Glutamatergic neuron (in vitro differentiated cells): ENCODE results near the gene TAF11L3. TPM values are rescaled to one million over a fixed set of nuclear protein-coding genes. Genes with fewer than 3 reads are reported as not detected.
A peak's percentile ranks its signal among the peaks of the same experiment; 100 is the strongest.
"Not testable (repeated sequence)": the region's sequence is repeated elsewhere in the genome, so short reads cannot be mapped to it uniquely, and the experiment has no call there.

Source experiments
- DNase-seq: peaks from one replicate; pipeline ENCODE4 v3.0.0; 2022
- H3K27ac Mint-ChIP-seq: one replicate; pipeline ENCODE4 v1.8.0; 2020; ENCODE audit warnings: mild to moderate bottlenecking, mixed read lengths, inconsistent platforms; ENCODE audit not compliant: unreplicated experiment
- H3K27me3 Mint-ChIP-seq: one replicate; pipeline ENCODE4 v1.8.0; 2020; ENCODE audit warnings: mild to moderate bottlenecking, moderate library complexity, mixed read lengths, inconsistent platforms; ENCODE audit not compliant: unreplicated experiment
- H3K36me3 Mint-ChIP-seq: one replicate; pipeline ENCODE4 v1.8.0; 2020; ENCODE audit warnings: mild to moderate bottlenecking, mixed read lengths, inconsistent platforms; ENCODE audit not compliant: unreplicated experiment
- H3K4me1 Mint-ChIP-seq: one replicate; pipeline ENCODE4 v1.8.0; 2020; ENCODE audit warnings: mild to moderate bottlenecking, low read depth, mixed read lengths, inconsistent platforms; ENCODE audit not compliant: unreplicated experiment
- H3K4me3 Mint-ChIP-seq: one replicate; pipeline ENCODE4 v1.8.0; 2020; ENCODE audit warnings: mild to moderate bottlenecking, mixed read lengths, inconsistent platforms; ENCODE audit not compliant: unreplicated experiment
- H3K9me3 Mint-ChIP-seq: one replicate; pipeline ENCODE4 v1.8.0; 2020; ENCODE audit warnings: mild to moderate bottlenecking, moderate library complexity, mixed read lengths, inconsistent platforms; ENCODE audit not compliant: unreplicated experiment
- CTCF ChIP-seq: fragments of 200-600 bp; sonication (generic); IDR thresholded peaks from one replicate; pipeline ENCODE4 v1.5.0; 2021; ENCODE audit not compliant: partially characterized antibody, unreplicated experiment
- long read RNA-seq: library from polyadenylated mRNA; unstranded; transcript quantifications from one replicate; pipeline ENCODE4 v2.0.0, GENCODE V29; 2020; ENCODE audit not compliant: unreplicated experiment
- total RNA-seq: library from RNA; stranded (reverse); fragmentation: NEBNext Ultra II Directional; extraction: Animal tissue kit (Norgen Biotek cat#: 25700); gene quantifications from one replicate; pipeline ENCODE4 v1.2.1, GENCODE V29; 2021; ENCODE audit not compliant: unreplicated experiment

The TAF11L3 gene
- total RNA-seq = not detected
- long read RNA-seq = 0 reads

GRCh38 chr5:17518067-17518466 lies at the start of gene TAF11L3:
Gene TAF11L3, plus strand, starts transcription at chr5:17518367.
- not testable (repeated sequence) for H3K4me1 Mint-ChIP-seq, DNase-seq, H3K9me3 Mint-ChIP-seq, H3K27ac Mint-ChIP-seq, H3K4me3 Mint-ChIP-seq, H3K27me3 Mint-ChIP-seq, H3K36me3 Mint-ChIP-seq

DNA sequence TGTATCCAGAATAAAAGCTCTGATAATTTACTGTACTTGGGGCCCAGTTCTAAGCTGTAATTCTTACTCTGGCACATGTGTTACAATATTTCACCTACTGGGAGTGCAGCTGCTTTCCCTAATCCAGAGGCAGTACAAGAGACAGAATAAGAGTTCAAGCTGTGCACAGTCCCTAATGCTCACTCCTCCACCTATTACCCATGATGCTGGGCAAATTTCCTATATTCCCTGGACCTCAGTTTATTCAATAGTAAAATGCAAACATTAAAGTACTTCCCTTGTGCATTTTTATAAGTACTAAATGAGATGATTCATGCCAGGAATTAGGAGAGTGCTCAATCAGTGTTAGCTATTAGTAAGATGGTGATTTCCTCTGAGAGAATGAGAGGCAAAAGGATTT lies 48.1 kb upstream of the TAF11L3 start:
- DNase-seq = no peak
- no peaks in the 10 kb centered on the region for H3K9me3 Mint-ChIP-seq
- H3K4me1 Mint-ChIP-seq = peaks cover 5% of the 10 kb centered on the region
- no peak overlapping the region for H3K27ac Mint-ChIP-seq
- no peak for TF ChIP-seq CTCF
- no peak overlapping the region for H3K4me3 Mint-ChIP-seq
- H3K27me3 Mint-ChIP-seq = no peaks in the 10 kb centered on the region
- H3K36me3 Mint-ChIP-seq = no peaks in the 10 kb centered on the region

GRCh38 chr5:17475064-17475463 lies 43.1 kb upstream of the TAF11L3 start:
- not testable (repeated sequence) for H3K36me3 Mint-ChIP-seq, H3K9me3 Mint-ChIP-seq, H3K4me3 Mint-ChIP-seq, DNase-seq, H3K27ac Mint-ChIP-seq, H3K27me3 Mint-ChIP-seq
- H3K4me1 Mint-ChIP-seq = peaks cover 14% of the 10 kb centered on the region

DNA sequence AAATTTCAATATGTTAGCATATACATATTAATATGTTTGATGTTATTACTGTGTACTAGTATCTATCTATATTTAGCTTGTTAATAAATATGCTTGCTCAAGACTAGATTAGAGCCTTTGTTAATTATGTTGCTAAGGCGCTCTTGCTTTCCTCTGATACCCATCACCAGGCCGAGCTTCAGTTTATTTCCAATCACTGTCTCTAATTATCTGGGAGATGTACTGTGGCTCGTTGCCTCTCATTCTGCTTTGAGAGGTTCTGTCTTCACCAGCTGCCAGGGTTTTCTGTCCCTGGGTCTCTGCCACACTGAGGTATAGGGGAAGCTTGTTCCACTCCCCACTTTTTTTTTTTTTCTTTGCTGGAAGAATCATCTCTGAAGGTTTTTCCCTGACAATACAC lies 41.1 kb upstream of the TAF11L3 start:
- no peak for TF ChIP-seq CTCF
- Mint-ChIP-seq H3K4me1 (peaks cover 22% of the 10 kb centered on the region), H3K27me3 (peaks cover 1% of the 10 kb centered on the region), H3K4me3 (peak overlapping the region; percentile 36), H3K9me3 (no peaks in the 10 kb centered on the region), H3K27ac (peak overlapping the region; percentile 78), H3K36me3 (peaks cover 4% of the 10 kb centered on the region)
- DNase-seq = no peak

- Mint-ChIP-seq H3K27me3 (peaks cover 1% of the 10 kb centered on the region), H3K27ac (peak overlapping the region; percentile 78), H3K36me3 (peaks cover 4% of the 10 kb centered on the region), H3K4me3 (peak overlapping the region; percentile 36), H3K9me3 (no peaks in the 10 kb centered on the region), H3K4me1 (peaks cover 22% of the 10 kb centered on the region)
- no peak for DNase-seq
- TF ChIP-seq CTCF = no peak
Observed at GRCh38 chr5:17477573-17478265, 40.4 kb upstream of the TAF11L3 start.

DNA sequence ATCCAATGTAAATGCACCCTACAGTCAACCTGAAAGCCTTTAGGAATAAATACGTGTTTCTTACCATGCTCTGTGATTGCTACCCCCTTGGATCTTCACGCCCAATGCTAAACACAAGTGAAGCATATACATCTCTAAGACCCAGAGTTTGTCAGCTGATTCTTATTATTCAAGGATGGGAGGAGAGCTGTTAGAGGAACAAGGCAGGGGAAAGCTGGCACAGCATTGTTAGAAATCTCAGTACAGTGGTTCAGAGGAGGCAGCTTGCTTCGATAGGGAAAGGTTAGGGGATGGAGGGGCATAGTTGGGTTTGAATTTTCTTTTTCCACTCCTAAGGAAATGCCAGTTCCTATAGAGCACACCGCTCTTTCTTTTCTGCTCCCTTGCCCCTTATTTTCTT lies 36.8 kb upstream of the TAF11L3 start:
- Mint-ChIP-seq H3K4me3 (no peak overlapping the region), H3K9me3 (no peaks in the 10 kb centered on the region), H3K4me1 (peaks cover 22% of the 10 kb centered on the region), H3K36me3 (peaks cover 4% of the 10 kb centered on the region), H3K27ac (peak overlapping the region; percentile 62), H3K27me3 (peaks cover 1% of the 10 kb centered on the region)
- DNase-seq = no peak
- no peak for TF ChIP-seq CTCF
